ENCODE results near the gene GHR.
"Not testable (repeated sequence)": the region's sequence is repeated elsewhere in the genome, so short reads cannot be mapped to it uniquely, and the experiment has no call there.

Gene GHR

DNA sequence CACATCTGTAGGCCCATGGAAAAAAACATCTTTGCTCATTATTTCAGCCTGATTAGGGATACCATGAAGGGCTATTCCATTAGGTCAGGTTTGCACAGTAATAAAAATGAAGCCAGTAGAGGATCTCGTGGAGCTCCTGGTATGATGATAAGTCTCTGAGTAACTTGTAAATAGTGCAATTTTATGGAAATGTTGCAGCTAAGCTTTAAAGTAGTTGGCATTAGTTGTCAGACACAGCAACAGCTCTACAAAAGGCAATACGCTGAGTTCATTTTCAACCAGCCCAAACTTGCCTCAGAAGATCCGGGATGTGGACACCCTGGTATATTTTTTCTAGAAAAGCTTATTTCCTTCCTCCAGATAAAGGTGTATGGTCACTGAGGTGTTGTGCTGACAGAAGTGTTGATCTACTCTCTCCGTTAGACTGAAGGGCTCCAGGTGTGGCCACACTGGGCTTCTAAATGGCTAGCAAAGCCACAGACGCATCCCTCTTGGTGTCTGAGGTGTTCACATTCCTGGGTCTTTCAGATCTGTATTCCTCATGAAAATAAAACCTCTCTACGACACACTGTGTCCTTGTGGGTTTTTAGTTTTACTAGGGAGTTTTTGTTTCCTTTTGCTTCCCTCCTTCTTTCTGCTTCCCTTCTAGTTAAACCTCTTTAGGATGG, 141.6 kb downstream of the GHR start:
- Mint-ChIP-seq H3K4me1 (no peaks in the 10 kb centered on the region), H3K4me3 (no peak overlapping the region), H3K27ac (no peak overlapping the region), H3K9me3 (no peaks in the 10 kb centered on the region), H3K27me3 (peaks cover 6% of the 10 kb centered on the region), H3K36me3 (no peaks in the 10 kb centered on the region)

DNA sequence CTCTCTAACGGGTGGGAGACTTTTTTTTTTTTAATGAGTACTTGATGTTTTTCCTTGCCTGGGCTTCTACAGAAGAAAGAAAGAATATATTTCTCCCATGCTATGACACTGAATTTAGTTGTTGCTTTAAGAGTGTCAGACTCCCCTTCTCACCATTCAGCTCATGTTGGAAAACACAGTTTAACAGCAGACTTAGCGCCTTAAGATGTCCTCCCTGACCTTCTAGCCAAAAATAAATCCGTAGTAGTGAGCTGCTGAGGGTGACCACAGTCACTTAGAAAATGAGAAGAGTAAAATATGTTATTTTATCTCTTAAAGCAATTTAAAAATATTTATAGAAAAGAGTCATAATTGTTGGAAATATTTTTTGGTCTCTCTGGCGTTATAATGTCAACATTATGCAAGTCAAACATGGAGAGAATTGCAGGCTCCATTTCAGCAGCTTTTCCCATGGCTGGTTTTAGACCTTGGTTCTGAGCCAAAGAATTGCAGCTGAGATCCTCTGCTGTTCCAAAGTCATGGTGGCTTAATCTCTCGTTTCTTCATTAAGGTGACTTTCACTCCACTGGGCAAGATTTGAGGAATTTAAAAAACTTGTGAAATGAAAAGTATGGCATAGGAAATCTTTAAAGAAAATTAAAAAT, 143.5 kb downstream of the GHR start:
- no peaks in the 10 kb centered on the region for H3K36me3 Mint-ChIP-seq
- no peaks in the 10 kb centered on the region for H3K4me1 Mint-ChIP-seq
- H3K9me3 Mint-ChIP-seq: no peaks in the 10 kb centered on the region
- peaks cover 4% of the 10 kb centered on the region for H3K27me3 Mint-ChIP-seq
- H3K4me3 Mint-ChIP-seq: no peak overlapping the region
- H3K27ac Mint-ChIP-seq: no peak overlapping the region

DNA sequence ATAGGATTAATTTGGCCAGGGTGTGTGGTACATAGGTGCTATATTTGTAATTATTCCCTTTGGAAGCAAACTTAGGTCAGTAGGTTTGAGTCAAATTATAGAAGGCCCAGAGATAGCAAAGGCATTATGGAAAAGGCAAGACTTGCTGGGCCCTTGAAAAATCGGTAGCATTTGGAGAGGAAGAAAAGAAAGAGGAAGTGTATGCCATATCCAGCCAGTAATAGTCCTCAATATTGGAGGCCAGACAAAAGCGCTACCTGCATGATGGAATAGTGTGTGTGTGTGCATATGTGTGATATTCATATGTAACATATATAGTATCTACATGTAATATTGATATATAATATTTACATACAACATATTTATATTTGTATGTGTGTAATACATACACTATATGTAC, 146.1 kb downstream of the GHR start:
- Mint-ChIP-seq H3K27me3 (peaks cover 8% of the 10 kb centered on the region), H3K9me3 (no peaks in the 10 kb centered on the region), H3K36me3 (no peaks in the 10 kb centered on the region), H3K4me1 (no peaks in the 10 kb centered on the region), H3K4me3 (no peak overlapping the region), H3K27ac (no peak overlapping the region)

DNA sequence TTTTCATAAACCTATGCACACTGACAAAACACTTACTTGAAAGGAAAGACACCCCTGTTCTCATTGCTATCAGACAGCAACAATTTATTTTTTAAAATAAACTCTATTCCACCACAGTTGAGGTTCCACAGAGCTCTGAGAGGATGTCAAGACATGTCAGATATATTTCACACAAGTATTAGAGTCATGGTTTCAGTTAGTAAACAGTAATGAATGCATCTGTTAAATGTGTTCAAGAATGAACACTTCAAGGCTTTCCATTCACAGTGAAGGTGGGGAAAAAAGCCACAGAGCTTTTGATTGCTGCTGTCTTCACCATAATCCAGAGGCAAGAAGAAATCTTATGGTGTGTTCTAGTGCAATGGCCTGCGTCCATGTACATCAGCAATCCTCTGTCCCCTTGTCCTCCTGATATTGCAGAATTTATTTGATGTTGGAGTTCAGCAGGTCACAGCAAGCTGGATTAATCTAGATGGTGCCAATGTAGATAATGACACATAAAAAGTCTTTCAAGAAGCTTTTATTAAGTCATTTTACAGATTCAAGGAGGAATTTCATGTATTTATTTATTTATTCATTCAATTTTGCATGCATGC, 146.8 kb downstream of the GHR start:
- no peak overlapping the region for H3K27ac Mint-ChIP-seq
- H3K27me3 Mint-ChIP-seq: peaks cover 14% of the 10 kb centered on the region
- H3K9me3 Mint-ChIP-seq: no peaks in the 10 kb centered on the region
- no peak overlapping the region for H3K4me3 Mint-ChIP-seq
- H3K4me1 Mint-ChIP-seq: no peaks in the 10 kb centered on the region
- no peaks in the 10 kb centered on the region for H3K36me3 Mint-ChIP-seq

DNA sequence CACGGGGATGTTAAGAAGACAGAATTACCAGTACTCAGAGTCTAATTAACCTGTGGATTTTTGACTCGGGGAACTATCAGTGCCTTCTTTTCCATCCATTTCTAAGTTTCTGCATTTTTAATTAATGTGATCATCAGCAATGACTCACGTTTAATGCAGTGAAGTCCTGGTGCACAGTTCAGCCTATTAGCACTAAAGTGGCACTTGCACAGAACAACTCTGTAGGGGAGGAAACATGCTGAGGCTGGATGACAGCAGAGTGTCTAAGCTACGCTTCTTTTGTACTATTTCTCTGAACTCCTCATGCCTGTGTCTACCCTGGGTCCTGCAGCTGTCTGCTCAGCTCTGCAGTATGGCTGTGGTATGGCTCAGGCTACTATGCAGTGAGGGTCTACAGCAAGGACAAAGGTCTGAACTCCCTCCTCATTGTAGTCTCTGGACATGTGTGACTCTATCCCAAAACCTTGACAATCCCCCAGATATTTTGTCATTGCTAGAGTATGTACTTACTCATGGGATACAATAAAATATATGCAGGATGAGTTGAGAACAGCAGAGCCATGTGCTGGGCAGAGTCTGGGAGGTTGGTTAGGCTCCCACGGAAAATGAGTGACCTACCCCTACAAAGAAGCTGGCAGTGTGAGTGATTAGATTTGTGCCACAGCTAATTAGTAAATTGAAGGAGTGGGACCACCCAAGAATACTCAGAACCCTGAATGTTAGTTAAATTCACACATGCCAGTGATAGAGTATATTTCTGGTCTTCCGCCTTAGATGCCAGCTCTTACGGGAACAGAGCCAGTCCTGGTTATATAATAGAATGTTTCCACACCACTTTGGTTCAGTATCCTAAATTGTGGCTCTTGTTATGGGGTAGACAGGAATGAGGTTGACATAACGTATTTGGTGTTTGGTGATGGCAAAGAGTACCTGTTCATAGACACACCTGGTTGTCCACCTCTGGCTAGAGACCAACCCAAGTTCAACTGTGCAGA, 148.0 kb downstream of the GHR start:
- no peaks in the 10 kb centered on the region for H3K4me1 Mint-ChIP-seq
- no peak overlapping the region for H3K4me3 Mint-ChIP-seq
- no peaks in the 10 kb centered on the region for H3K36me3 Mint-ChIP-seq
- H3K27me3 Mint-ChIP-seq: peaks cover 16% of the 10 kb centered on the region
- H3K9me3 Mint-ChIP-seq: no peaks in the 10 kb centered on the region
- no peak overlapping the region for H3K27ac Mint-ChIP-seq

DNA sequence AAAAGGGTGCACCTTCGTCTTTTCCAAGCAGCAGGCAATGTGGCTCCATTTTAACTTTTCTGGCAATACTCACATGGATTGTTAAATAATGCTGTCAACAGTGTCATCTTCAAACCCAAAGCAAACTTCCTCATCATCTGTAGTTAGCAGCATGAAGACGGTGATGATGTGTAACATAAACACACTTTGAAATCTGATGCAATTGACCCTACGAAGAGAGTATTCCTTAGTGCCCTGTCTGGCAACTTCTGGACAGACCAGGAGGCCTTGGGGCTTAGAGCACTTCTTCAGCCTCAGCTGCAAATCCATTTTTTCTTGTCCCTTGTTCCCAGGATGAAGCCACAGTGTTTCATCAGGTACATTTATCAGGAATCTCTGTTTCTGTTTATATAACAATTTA, 149.1 kb downstream of the GHR start:
- peaks cover 14% of the 10 kb centered on the region for H3K27me3 Mint-ChIP-seq

DNA sequence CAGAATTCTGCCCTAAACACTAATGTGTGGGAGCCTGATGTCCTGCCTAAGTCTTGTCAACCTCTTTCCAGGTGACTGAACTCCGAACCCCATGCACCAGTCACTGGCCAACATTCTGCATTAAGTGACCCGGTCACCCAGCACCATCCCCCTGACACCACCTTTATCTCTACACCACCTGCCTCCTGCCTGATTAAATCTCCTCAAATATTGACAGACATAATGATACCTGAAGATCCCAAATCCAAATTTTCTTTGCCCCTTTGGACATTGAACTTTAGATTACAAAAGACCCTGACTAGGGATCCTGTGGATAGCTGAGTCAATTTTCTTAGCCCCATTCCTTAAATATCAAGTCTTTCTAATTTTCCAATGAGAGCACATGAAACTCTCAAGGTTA, 150.1 kb downstream of the GHR start:
- Mint-ChIP-seq H3K27me3 (peaks cover 14% of the 10 kb centered on the region), H3K4me3 (no peak overlapping the region), H3K9me3 (no peaks in the 10 kb centered on the region), H3K4me1 (no peaks in the 10 kb centered on the region), H3K27ac (no peak overlapping the region), H3K36me3 (no peaks in the 10 kb centered on the region)

More for the DNA sequence above, 149.1 kb downstream of the GHR start:
- Mint-ChIP-seq H3K4me3 (no peak overlapping the region), H3K36me3 (no peaks in the 10 kb centered on the region), H3K4me1 (no peaks in the 10 kb centered on the region), H3K9me3 (no peaks in the 10 kb centered on the region), H3K27ac (no peak overlapping the region)

DNA sequence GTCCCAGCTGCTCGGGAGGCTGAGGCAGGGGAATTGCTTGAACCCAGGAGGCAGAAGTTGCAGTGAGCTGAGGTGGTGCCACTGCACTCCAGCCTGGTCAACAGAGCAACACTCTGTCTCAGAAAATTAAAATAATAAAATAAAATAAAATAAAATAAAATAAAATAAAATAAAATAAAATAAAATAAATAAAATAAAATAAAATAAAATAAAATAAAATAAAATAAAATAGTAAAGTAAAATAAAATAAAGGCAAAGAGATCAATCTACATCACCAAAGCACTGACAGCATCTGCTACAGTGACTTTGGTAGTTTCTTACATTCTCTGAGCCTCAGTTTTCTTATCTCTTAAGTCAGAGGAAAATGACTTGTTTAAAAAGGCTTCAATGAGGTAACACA, 152.7 kb downstream of the GHR start:
- H3K27me3 Mint-ChIP-seq: peaks cover 14% of the 10 kb centered on the region
- H3K36me3 Mint-ChIP-seq, H3K27ac Mint-ChIP-seq, H3K4me1 Mint-ChIP-seq, H3K4me3 Mint-ChIP-seq, H3K9me3 Mint-ChIP-seq: not testable (repeated sequence)

DNA sequence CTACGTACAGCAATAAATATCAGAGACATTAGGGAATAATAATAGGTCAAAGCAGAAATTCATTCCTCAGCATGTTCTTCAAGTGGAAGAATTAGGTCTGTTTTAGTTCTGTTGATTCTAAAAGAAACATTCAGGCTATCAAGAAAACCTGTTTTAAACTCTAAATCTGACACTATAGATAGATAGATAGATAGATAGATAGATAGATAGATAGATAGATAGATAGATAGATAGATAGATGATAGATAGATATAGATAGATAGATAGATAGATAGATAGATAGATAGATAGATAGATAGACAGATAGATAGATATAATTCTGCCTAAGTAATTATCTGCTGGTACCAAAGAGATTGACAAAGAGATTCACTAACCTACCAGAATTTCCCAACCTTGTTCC, 155.7 kb downstream of the GHR start:
- H3K9me3 Mint-ChIP-seq, H3K4me1 Mint-ChIP-seq, H3K27ac Mint-ChIP-seq, H3K36me3 Mint-ChIP-seq, H3K4me3 Mint-ChIP-seq: not testable (repeated sequence)
- peaks cover 17% of the 10 kb centered on the region for H3K27me3 Mint-ChIP-seq

DNA sequence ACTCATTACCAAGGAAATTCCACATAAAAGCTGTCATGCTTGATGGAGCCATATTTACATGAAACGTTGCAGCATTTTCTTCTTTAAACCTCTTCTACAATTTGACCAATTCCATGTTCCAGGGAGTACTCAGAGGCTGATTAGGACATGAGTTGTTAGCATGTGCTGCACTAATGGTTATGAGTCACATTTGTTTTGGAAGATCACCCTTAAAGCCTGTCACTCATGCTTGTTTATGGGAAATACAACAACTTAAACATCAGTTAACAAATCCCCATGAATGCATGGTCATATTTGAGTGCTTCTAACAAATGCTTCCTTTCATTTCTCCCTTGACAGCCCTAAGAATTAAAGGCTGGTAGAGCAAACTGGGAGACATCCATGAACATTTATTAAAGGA, 156.1 kb downstream of the GHR start:
- no peak overlapping the region for H3K27ac Mint-ChIP-seq
- H3K27me3 Mint-ChIP-seq: peaks cover 16% of the 10 kb centered on the region
- no peaks in the 10 kb centered on the region for H3K36me3 Mint-ChIP-seq
- H3K4me3 Mint-ChIP-seq: no peak overlapping the region
- H3K9me3 Mint-ChIP-seq: no peaks in the 10 kb centered on the region
- no peaks in the 10 kb centered on the region for H3K4me1 Mint-ChIP-seq

DNA sequence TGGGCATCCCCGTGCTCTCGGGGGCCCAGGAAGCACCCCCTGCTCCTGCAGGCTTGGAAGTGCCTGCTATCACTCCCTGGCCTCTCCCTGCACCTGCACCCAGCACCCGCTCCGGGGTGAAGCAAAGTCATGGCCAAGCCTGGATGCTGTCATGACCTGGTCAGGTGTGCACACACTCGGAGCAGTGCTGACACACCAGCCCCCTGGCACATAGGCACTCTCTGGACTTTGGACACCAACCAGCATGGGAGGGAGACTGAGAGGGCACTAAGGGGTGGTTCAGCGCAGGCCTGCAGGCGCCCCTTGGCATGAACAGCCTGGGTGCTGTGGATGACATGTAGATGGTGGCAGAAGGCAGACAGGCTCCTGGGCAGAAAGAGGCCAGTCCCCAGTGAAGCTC, 158.6 kb downstream of the GHR start:
- Mint-ChIP-seq H3K27ac (no peak overlapping the region), H3K9me3 (no peaks in the 10 kb centered on the region), H3K4me3 (no peak overlapping the region), H3K27me3 (peaks cover 15% of the 10 kb centered on the region), H3K36me3 (no peaks in the 10 kb centered on the region), H3K4me1 (no peaks in the 10 kb centered on the region)

DNA sequence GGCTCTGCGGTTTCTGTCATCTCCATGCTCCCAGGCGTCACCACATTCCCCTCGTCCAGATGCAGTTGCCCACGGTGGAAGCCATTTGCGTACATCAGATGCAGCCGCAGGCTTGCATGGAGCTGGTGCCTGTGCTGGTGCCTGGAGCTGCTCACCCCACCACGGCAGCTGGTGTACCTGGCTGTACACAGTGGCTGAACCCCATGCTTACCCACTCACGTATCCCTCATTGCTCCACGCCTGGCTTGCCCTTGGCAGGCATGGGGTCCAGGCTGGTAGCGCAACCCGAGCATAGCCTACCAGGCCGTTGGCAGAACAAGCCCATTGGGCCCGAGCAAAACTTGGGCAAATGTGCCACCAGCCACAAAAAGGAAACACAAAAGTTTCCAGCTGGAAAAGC, 159.5 kb downstream of the GHR start:
- H3K27ac Mint-ChIP-seq: no peak overlapping the region
- no peak overlapping the region for H3K4me3 Mint-ChIP-seq
- H3K27me3 Mint-ChIP-seq: peaks cover 15% of the 10 kb centered on the region
- H3K36me3 Mint-ChIP-seq: no peaks in the 10 kb centered on the region
- H3K4me1 Mint-ChIP-seq: no peaks in the 10 kb centered on the region
- no peaks in the 10 kb centered on the region for H3K9me3 Mint-ChIP-seq

DNA sequence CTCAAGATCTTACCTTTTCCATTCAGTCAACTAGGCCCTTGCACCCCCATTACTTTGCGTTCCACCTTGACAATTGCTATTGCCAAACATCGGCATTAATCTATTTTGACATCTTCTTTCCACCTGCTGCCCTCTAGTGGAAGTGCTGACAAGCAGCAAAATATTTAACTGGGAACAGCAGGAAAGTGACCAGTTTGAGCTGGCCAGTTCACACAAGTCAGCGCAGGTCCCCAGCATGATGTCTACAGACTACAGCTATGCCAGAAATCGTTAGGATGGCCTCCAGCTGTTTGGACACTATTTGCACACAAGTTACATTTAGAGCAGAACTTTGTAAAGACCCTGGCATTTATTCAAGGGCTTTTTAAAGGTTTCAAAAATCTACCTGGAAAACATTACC, 160.1 kb downstream of the GHR start:
- Mint-ChIP-seq H3K27me3 (peaks cover 16% of the 10 kb centered on the region), H3K27ac (no peak overlapping the region), H3K36me3 (no peaks in the 10 kb centered on the region), H3K9me3 (no peaks in the 10 kb centered on the region), H3K4me1 (no peaks in the 10 kb centered on the region), H3K4me3 (no peak overlapping the region)

DNA sequence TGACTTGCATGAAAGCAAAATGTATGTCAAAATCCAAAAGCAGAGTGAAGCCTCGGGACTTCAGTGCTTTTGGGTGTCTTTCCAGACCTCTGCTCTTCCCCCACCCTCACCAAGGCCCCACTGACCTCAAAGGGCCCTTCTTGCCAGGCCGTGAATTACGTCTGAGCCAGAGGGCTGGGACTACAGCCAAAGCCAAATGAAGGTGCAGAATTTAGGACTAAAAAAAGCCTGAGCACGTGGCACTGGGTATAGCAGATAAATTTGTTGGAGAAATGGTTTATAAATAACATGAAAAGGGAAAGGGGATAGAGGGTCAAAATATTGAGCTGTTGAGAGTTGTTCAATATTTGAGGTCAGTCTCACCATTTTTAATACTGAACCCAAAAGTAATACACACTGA, 163.4 kb downstream of the GHR start:
- peaks cover 22% of the 10 kb centered on the region for H3K27me3 Mint-ChIP-seq
- no peak overlapping the region for H3K27ac Mint-ChIP-seq
- H3K36me3 Mint-ChIP-seq: no peaks in the 10 kb centered on the region
- no peaks in the 10 kb centered on the region for H3K9me3 Mint-ChIP-seq
- H3K4me3 Mint-ChIP-seq: no peak overlapping the region
- H3K4me1 Mint-ChIP-seq: no peaks in the 10 kb centered on the region

DNA sequence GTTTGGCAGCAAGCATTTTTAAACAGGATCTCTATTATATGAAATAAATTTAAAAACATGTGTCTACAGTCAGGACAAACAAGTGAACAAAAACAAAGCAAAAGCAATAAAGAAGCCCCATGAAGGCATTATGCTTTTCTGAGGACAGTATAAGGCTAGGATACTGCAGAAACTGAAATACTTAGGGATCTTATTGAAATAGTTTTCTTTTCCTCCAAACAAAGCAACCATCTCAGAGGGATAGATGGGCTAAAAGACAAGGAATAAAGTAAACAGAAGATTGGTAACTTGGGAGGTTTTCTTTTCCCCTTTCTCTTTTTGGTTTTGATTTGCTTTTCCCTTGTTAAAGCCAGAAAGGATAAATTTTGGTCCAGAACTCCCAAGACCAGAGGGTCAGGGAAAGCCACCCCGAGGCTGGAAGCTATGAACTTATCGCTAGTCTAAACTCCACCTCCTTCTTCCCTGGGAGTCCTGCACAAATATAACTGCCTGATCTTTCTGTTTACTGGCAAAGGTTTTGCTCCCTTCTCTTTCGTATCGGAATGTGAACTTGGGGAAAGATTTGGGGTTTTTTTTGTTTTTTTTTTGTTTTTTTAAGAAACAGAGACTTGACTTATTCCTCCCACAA, 164.0 kb downstream of the GHR start:
- Mint-ChIP-seq H3K27ac (no peak overlapping the region), H3K36me3 (no peaks in the 10 kb centered on the region), H3K27me3 (peaks cover 22% of the 10 kb centered on the region), H3K9me3 (no peaks in the 10 kb centered on the region), H3K4me1 (no peaks in the 10 kb centered on the region), H3K4me3 (no peak overlapping the region)
